ENCODE results near the gene PCDH9.

GRCh38 chr13:66855131-66855530 lies 375.0 kb downstream of the PCDH9 start:
- TF ChIP-seq ZNF274 (IDR thresholded peaks at IDR 0.05; ENCODE audit: low read depth, low read length) (no peak), SUZ12 (IDR thresholded peaks at IDR 0.05; ENCODE audit: extremely low read depth, insufficient read depth, insufficient read length) (no peak)

Measured in NT2/D1 (cell line).